HG02798 (cell line): ENCODE results near the gene PTPRCAP.

ENCODE experiments used
- ATAC-seq: cut with Tn5 transposase; IDR thresholded peaks from one replicate; pipeline ENCODE4 v1.9.1; 2021; ENCODE audit warnings: mild to moderate bottlenecking; ENCODE audit not compliant: unreplicated experiment, poor library complexity

The PTPRCAP gene

DNA sequence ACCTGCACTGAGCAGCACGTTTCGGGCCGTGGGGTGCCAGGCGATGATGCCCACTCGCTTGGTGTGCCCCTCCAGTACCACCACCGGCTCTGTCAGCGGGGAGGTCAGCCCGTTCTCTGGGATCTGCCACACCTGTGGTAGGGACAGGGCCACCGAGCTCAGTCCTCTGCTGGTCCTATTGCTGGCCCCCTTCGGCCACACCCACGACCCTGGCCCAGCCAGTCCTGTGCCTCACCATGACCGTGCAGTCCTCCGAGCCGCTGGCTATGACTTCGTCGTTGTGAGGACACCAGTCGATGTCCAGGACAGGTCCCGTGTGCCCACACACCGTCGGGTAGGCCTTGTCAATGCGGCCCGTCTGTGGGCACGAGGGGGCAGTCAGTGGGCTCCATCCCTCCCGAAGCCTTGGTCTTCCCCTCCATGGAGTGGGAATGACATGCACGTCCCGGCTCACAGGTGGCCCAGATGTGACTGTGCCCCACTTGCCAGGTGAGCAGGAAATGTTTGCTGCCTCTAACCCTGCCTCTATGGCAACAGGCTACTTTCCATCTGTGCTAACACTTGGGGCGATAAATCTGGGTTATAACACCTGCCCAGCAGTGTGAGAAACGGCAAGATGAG, 4.4 kb upstream of the PTPRCAP start:
- no peak for ATAC-seq

DNA sequence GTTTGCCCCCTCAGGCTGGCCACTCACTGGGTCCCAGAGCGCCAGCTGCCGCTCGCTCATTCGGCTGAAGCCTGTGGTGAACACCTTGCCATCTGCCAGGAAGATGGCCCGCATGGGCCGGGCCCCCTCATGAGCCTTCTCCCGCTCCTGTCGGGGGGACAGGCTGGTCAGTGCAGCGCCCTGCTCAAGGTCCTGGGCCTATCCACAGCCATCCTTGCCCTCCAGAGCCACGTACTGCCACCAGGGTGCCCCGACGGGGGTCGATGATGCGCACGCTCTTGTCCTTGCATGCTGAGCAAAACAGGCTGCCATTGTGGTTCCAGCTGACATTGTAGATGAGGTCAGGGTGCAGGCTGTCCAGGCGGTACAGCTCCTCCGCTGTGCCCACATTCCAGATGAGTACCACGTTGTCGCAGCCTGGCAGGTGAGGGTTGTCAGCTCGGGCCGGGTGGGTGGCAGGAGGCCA, 3.6 kb upstream of the PTPRCAP start:
- no peak for ATAC-seq

- no peak for ATAC-seq
These were observed 3.0 kb upstream of the PTPRCAP start for GRCh38 chr11:67440229-67441097.

- ATAC-seq, result no peak
These were observed 2.1 kb upstream of the PTPRCAP start for GRCh38 chr11:67439321-67440228.

- peak; percentile 32 for ATAC-seq
These were observed 848 bp upstream of the PTPRCAP start for GRCh38 chr11:67438158-67438902.

DNA sequence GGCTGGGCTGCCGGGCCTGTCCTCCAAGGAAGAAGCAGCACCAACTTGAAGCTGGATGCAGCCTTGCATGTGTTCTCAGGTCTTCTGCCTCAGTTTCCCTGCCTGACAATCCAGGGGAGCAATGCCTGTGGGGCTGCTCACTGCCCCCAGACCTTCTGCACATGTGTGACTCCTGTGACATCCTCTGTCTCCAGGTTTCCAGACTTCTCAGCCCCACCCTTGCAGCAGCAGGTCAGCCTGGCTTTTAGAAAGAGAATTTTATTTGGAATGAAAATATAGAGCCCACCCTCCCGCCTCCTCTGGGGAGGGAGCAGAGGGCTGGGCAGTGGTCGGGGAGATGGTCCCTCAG, 301 bp upstream of the PTPRCAP start:
- ATAC-seq, result no peak

DNA sequence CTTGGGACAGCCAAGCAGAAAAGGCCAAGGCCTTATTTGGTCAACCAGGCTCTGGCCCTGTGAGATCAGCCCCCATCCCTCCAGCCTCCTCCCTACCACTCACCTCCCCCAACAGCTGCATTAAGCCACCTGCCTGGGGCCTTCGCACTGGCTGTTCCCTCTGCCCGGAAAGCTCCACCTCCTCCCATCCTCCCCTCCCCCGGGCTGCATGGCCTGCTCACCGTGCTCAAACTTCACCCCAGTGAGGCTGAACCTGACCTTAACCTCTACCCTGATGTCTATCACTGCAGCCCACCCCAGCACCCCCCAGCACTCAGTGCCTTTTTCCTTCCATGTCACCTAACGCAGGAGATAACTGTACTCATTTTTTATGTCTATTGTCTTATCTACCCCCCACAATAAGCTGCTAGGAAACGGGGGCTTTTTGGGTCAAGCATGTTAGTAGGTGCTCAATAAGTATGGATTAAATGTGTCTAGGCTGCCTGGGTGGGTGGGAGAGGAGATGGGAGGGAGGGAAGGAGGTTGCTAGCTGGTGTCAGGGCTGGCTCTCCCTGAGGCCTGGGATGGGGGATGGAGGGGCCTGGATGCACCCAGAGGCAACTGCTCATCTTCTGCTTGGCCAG, 912 bp downstream of the PTPRCAP start:
- no peak for ATAC-seq

DNA sequence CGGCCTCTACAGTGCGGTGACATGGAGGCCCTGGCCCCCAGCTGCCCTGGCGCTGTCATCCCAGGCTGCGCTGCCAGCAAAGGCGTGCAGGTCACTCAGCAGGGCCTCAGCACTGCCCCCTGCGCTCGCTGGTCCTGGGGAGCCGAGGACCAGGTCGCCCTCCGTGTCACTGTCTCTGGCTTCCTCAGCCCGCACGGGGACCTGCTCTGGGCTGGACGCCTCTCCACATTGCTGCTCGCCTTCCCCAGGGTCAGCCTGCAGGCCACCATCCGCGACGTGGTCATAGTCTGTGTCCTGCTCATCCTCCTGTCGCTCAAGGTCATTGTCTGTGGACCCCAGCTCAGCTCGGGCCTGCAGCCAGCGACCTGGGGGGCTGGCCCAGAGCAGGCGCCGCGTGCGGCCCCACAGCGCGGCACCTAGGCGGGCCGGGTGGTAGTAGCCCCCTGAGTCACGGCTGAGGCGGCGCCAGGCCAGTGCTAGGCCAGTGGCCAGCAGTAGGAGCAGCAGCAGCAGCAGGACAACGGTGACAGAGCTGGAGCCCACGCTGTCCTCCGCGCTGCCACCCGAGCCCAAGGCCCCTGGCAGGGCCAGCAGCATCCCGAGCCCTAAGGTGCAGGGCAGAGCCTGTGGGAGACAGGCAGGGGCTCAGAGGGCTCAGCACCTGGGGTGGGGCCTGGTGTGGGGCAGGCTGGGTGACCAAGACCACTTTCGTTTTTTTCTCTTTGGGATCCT, 1.6 kb downstream of the PTPRCAP start:
- ATAC-seq, result no peak

DNA sequence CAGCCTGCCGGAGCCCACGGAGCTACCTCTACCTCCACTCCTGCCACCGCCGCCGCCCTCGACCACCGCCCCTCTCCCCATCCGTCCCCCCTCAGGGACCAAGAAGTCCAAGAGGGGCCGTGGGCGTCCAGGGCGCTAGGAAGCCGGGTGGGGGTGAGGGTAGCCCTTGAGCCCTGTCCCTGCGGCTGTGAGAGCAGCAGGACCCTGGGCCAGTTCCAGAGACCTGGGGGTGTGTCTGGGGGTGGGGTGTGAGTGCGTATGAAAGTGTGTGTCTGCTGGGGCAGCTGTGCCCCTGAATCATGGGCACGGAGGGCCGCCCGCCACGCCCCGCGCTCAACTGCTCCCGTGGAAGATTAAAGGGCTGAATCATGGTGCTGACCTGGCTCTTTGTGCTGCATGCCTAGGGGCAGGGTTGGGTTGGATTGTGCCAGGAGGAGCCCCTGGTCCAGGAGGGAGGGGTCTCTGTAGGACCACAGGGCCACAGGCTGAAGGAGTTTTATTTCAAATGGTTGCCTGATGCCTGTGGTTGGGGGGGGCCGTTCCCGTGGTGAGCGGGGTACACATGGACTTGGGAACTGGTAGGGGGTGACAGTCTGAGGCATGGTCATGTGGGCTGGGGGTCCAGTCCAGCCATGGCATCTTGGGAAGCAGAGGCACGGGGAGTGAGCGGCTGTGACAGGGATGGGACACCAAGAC, 2.3 kb downstream of the PTPRCAP start:
- no peak for ATAC-seq

DNA sequence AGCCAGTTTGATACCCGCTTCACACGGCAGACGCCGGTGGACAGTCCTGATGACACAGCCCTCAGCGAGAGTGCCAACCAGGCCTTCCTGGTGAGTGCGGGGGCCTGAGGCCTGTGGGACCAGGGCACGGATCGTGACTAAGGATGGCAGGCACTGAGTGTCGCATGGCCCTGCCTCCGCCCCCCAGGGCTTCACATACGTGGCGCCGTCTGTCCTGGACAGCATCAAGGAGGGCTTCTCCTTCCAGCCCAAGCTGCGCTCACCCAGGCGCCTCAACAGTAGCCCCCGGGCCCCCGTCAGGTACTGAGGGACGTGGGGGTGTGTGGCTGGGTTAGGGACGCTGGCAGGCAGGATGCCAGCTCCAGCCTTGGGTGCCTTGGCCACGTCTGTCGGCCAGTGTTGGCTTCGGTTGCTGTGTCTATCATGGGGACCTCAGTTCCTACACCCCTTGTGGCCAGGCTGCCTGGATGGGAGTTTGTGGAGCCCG, 3.0 kb downstream of the PTPRCAP start:
- no peak for ATAC-seq

GRCh38 chr11:67433536-67434394, 3.7 kb downstream of the PTPRCAP start:
- no peak for ATAC-seq

GRCh38 chr11:67432655-67433349, 4.7 kb downstream of the PTPRCAP start:
- ATAC-seq, result no peak

DNA sequence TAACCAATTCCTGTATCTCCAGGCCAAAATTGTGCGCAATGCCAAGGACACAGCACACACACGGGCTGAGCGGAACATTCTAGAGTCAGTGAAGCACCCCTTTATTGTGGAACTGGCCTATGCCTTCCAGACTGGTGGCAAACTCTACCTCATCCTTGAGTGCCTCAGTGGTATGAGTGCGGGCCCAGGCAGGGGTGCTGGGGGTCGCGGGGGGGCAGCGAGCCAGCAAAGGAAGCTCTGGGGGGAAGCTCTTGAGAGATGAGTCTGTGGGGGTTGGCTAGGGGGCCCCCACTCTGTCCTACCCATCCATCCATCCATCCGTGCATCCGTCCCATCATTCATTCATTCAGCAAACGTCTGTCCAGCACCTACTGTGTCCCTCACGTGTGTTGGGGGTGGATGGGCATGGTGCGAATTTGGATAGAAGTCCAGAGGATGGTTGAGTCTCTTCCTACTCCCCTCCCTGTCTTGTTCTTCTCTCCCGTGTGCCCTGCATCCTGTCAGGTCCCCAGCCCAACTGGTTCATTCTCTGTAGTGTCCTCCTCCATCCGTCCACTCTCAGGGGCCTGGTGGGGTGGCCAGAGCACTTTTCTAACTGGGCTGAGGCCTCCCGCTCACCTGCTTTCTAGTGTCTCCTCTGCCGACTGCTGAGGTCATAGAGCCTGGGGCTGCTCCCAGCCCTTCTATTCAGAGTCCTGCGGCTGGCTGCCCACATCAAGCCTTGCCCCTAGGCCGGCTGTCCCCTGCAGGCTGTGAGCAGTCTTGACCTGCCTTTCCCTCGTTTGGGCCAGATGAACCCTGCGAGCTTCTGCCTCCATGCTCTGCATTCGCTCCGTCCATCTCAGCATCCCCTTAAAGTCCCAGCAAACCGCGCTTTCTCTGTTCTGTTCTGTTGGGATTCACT, 5.9 kb downstream of the PTPRCAP start:
- no peak for ATAC-seq

DNA sequence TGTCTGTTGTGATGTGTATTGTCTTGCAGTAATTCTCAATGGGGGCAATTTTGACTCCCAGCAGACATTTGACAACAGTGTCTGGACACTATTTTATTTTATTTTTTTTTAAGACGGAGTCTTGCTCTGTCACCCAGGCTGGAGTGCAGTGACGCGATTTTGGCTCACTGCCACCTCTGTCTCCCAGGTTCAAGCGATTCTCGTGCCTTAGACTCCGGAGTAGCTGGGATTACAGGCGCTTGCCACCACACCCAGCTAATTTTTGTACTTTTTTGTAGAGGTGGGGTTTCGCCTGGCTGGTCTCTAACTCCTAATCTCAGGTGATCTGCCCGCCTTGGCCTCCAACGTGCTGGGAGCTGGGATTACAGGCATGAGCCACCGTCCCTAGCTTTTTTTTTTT, 7.8 kb downstream of the PTPRCAP start:
- no peak for ATAC-seq

DNA sequence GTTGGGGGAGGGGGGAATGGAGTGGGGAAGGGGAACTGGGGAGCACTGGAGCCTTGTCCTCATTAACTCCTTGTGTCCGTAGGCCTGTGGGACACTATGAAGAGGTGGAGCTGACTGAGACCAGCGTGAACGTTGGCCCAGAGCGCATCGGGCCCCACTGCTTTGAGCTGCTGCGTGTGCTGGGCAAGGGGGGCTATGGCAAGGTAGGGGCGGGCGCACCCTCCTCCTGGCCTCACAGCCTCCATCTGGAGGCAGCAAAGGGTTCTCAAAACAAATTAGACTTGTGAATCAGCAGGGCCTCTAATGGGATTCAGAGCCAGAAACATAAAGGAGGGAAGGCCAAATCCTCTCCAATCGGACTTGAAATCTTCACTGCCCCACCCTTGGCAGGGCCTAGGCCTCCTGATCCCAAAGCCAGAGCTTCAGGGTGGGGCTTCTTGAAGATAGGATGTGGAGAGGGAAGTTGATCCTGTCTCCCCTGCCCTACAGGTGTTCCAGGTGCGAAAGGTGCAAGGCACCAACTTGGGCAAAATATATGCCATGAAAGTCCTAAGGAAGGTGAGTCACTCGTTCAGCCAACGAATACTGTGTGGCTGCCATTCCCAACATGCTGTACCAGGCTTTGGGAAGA, 8.3 kb downstream of the PTPRCAP start:
- no peak for ATAC-seq
